HCT116 (cell line): ENCODE measurements around the gene RNF145. TPM values are rescaled to one million over a fixed set of nuclear protein-coding genes. Genes with fewer than 3 reads are reported as not detected.

ENCODE experiments used
- ATAC-seq: fragments of 200-7000 bp; cut with Tn5 transposase; 2 replicates; pipeline ENCODE4 v1.9.1; 2020; ENCODE audit warnings: mild to moderate bottlenecking, moderate library complexity
- BruUV-seq: library from RNA; stranded (reverse); fragments of 400-500 nt; replicated peaks from 2 replicates; lab custom pipeline; 2021; lab: Mats Ljungman, UMichigan
- CTCF ChIA-PET: fragments of 300-600 bp; sonication (Branson Sonifier 250); formaldehyde crosslinking; loops from one replicate; lab custom pipeline; 2021; ENCODE audit warnings: antibody characterized with exemption; lab: Charles Lee
- POLR2A ChIA-PET: fragments of 300-600, 350-600 bp; sonication (Branson Sonifier 250); formaldehyde crosslinking; loops from one replicate; lab custom pipeline; 2021; ENCODE audit warnings: antibody characterized with exemption; lab: Charles Lee
- RAD21 ChIA-PET, 2 experiments: fragments of 300-600 bp; sonication (Branson Sonifier 250); formaldehyde crosslinking; loops; one replicate each; lab custom pipeline; 2023; ENCODE audit warnings: low total read pairs in 2 of 2; ENCODE audit not compliant: uncharacterized antibody in 2 of 2, unreplicated experiment in 2 of 2, low non-redundant PET in 1 of 2; lab: Charles Lee
- DNase-seq: peaks from one replicate; pipeline ENCODE4 v3.0.0-alpha.2; 2010; ENCODE audit warnings: low read depth, low spot score
- H2AFZ ChIP-seq: fragments of 200-600 bp; shearing (Covaris generic), sonication (generic); 2 replicates; pipeline ENCODE4 v1.6.1; 2017; ENCODE audit warnings: low read depth, mixed run types, mixed read lengths, antibody characterized with exemption, low read length; ENCODE audit not compliant: poor library complexity, severe bottlenecking
- H3K27ac ChIP-seq: 2 replicates; pipeline ENCODE4 v1.5.1; 2012; ENCODE audit warnings: low read depth, low read length
- H3K27me3 ChIP-seq: fragments of 200-600 bp; sonication (generic); 2 replicates; pipeline ENCODE4 v1.6.1; 2016; ENCODE audit warnings: mixed run types, low read length, mixed read lengths; ENCODE audit not compliant: insufficient read depth
- H3K36me3 ChIP-seq, 2 experiments: fragments of 200-500 bp in 1 of 2; fragments of 200-600 bp in 1 of 2; sonication (Bioruptor generic) in 1 of 2; sonication (generic) in 1 of 2; 2 replicates each; pipeline versions ENCODE4 v1.5.1 to v1.6.1; 2014 to 2016; ENCODE audit warnings: low read length in 2 of 2, inconsistent platforms in 1 of 2, mixed read lengths in 1 of 2, mixed run types in 1 of 2; ENCODE audit not compliant: insufficient read depth in 2 of 2, control insufficient read depth in 1 of 2
- H3K4me1 ChIP-seq, 2 experiments: fragments of 200-600 bp in 1 of 2; sonication (generic) in 1 of 2; 2 replicates each; pipeline versions ENCODE4 v1.5.1 to v1.6.1; 2012 to 2017; ENCODE audit warnings: low read length in 2 of 2, inconsistent platforms in 1 of 2, mild to moderate bottlenecking in 1 of 2, mixed read lengths in 1 of 2, mixed run types in 1 of 2, moderate library complexity in 1 of 2; ENCODE audit not compliant: insufficient read depth in 2 of 2, control insufficient read depth in 1 of 2
- H3K4me2 ChIP-seq: fragments of 200-600 bp; sonication (generic); 2 replicates; pipeline ENCODE4 v1.6.1; 2017; ENCODE audit warnings: mixed run types, low read length, mixed read lengths
- H3K4me3 ChIP-seq, 2 experiments: fragments of 200-600 bp in 1 of 2; sonication (generic) in 1 of 2; replicated peaks in 1 of 2; 2 replicates each; pipeline ENCODE4 v1.5.1; 2011 to 2016; ENCODE audit warnings: low read length in 2 of 2, control low read depth in 1 of 2, low read depth in 1 of 2, mild to moderate bottlenecking in 1 of 2, mixed read lengths in 1 of 2, mixed run types in 1 of 2
- H3K79me2 ChIP-seq: fragments of 200-600 bp; sonication (generic); 2 replicates; pipeline ENCODE4 v1.6.1; 2017; ENCODE audit warnings: mild to moderate bottlenecking, mixed run types, low read length, moderate library complexity, mixed read lengths; ENCODE audit not compliant: insufficient read depth
- H3K9ac ChIP-seq: fragments of 200-600 bp; sonication (generic); 2 replicates; pipeline ENCODE4 v1.6.1; 2016; ENCODE audit warnings: low read length, mixed read lengths
- H3K9me2 ChIP-seq: fragments of 200-600 bp; sonication (generic), shearing (Covaris generic); 2 replicates; pipeline ENCODE4 v1.6.1; 2017; ENCODE audit warnings: mixed run types, mild to moderate bottlenecking, moderate library complexity; ENCODE audit not compliant: insufficient read depth
- H3K9me3 ChIP-seq, 2 experiments: fragments of 200-500 bp in 1 of 2; fragments of 200-600 bp in 1 of 2; sonication (Bioruptor generic) in 1 of 2; sonication (generic) in 1 of 2; 2 replicates each; pipeline ENCODE4 v1.6.1; 2014 to 2017; ENCODE audit warnings: low read length in 2 of 2, mixed read lengths in 2 of 2, inconsistent platforms in 1 of 2, low read depth in 1 of 2, mild to moderate bottlenecking in 1 of 2, mixed run types in 1 of 2, moderate library complexity in 1 of 2; ENCODE audit not compliant: control insufficient read depth in 1 of 2, insufficient read depth in 1 of 2
- H4K20me1 ChIP-seq: fragments of 200-600 bp; sonication (generic), shearing (Covaris generic); 2 replicates; pipeline ENCODE4 v1.6.1; 2017; ENCODE audit warnings: mixed run types, mild to moderate bottlenecking, moderate library complexity; ENCODE audit not compliant: insufficient read depth
- CEBPB ChIP-seq: IDR thresholded peaks from 2 replicates; pipeline ENCODE4 v1.6.1; 2012; ENCODE audit warnings: low read depth
- ELF1 ChIP-seq: IDR thresholded peaks from 2 replicates; pipeline ENCODE4 v1.6.1; 2012; ENCODE audit warnings: low read depth, borderline replicate concordance
- EZH2 ChIP-seq: fragments of 200-600 bp; sonication (generic); IDR thresholded peaks from 2 replicates; pipeline ENCODE4 v1.6.1; 2017; ENCODE audit warnings: antibody characterized with exemption, mixed run types
- EZH2phosphoT487 ChIP-seq: fragments of 200-600 bp; IDR thresholded peaks from 2 replicates; pipeline ENCODE4 v1.6.1; 2018; ENCODE audit warnings: antibody characterized with exemption, borderline replicate concordance
- POLR2A ChIP-seq: IDR thresholded peaks from 2 replicates; pipeline ENCODE4 v1.7.0; 2011; ENCODE audit warnings: borderline replicate concordance; ENCODE audit not compliant: insufficient read depth, insufficient read length; ENCODE audit errors: extremely low read depth
- SP1 ChIP-seq: IDR thresholded peaks from 2 replicates; pipeline ENCODE4 v1.6.1; 2012; ENCODE audit warnings: low read depth
- TCF7L2 ChIP-seq: IDR thresholded peaks from 2 replicates; pipeline ENCODE4 v1.7.0; 2011; ENCODE audit warnings: borderline replicate concordance, inconsistent platforms; ENCODE audit not compliant: insufficient read depth, insufficient read length; ENCODE audit errors: extremely low read depth
- ZFX ChIP-seq: fragments of 450-650 bp; IDR thresholded peaks from 2 replicates; pipeline ENCODE4 v1.6.1; 2017
- ZNF274 ChIP-seq: fragments of 200-500 bp; sonication (Bioruptor generic); IDR thresholded peaks from 2 replicates; pipeline ENCODE4 v1.6.1; 2014; ENCODE audit warnings: mild to moderate bottlenecking, low read depth, low read length, inconsistent platforms
- intact Hi-C: fragments of 100-400 bp; cut with micrococcal nuclease; formaldehyde crosslinking; loops from 2 replicates; pipeline ENCODE4 v1.10.0; 2022
- total RNA-seq: library from RNA; stranded (reverse); gene quantifications from one replicate; pipeline ENCODE4 v1.2.1, GENCODE V29; 2021; ENCODE audit not compliant: unreplicated experiment
- TF ChIP-seq, protein P1 (sequence below), 3 experiments: fragments of 200-600 bp in 1 of 3; sonication (generic) in 1 of 3; IDR thresholded peaks in 2 of 3; conservative IDR thresholded peaks in 1 of 3; 2 replicates each; pipeline ENCODE4 v1.5.1; 2012 to 2017; ENCODE audit warnings: low read depth in 2 of 3, low read length in 2 of 3, antibody characterized with exemption in 1 of 3, borderline replicate concordance in 1 of 3, control low read depth in 1 of 3, mild to moderate bottlenecking in 1 of 3, mixed read lengths in 1 of 3, mixed run types in 1 of 3, moderate library complexity in 1 of 3; ENCODE audit not compliant: insufficient read depth in 1 of 3
- TF ChIP-seq, protein P2 (sequence below): IDR thresholded peaks from 2 replicates; pipeline ENCODE4 v1.6.1; 2011; ENCODE audit warnings: mild to moderate bottlenecking, low read length, moderate library complexity; ENCODE audit not compliant: insufficient replicate concordance; ENCODE audit errors: extremely low read depth

RNF145 gene
- total RNA-seq, 1 experiment from 2014 or later, result 60.6 TPM

DNA sequence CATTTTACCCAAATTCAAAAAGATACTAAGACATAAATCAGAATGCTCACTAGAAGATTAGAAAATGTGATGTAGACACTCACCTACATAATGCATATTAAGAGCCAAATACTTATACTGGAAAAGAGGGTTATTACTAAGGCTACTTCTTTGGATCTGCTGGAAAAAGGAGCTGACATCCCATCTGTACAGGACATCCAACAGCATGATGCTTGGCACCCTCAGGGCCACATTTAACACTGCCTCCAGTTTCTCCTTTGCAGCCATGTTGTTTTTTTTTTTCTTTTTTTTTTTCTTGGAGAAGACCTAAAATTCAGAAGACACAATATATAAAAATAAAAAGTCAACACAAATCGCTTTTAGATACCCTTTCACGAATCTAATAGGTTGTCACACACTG, 6.0 kb downstream of the RNF145 start:
- DNase-seq, result no peak
- no peaks in the 10 kb centered on the region for H3K9me2 ChIP-seq
- H3K4me2 ChIP-seq, result no peak overlapping the region
- H3K9ac ChIP-seq, result no peak overlapping the region
- no peaks in the 10 kb centered on the region for H3K9me3 ChIP-seq
- intact Hi-C loops, result no loop called here
- H3K27ac ChIP-seq, result no peak overlapping the region
- H2AFZ ChIP-seq, result no peak overlapping the region
- peaks cover 100% of the 10 kb centered on the region for H3K79me2 ChIP-seq
- CTCF ChIA-PET, result no interaction called here
- TF ChIP-seq, protein P1, sequence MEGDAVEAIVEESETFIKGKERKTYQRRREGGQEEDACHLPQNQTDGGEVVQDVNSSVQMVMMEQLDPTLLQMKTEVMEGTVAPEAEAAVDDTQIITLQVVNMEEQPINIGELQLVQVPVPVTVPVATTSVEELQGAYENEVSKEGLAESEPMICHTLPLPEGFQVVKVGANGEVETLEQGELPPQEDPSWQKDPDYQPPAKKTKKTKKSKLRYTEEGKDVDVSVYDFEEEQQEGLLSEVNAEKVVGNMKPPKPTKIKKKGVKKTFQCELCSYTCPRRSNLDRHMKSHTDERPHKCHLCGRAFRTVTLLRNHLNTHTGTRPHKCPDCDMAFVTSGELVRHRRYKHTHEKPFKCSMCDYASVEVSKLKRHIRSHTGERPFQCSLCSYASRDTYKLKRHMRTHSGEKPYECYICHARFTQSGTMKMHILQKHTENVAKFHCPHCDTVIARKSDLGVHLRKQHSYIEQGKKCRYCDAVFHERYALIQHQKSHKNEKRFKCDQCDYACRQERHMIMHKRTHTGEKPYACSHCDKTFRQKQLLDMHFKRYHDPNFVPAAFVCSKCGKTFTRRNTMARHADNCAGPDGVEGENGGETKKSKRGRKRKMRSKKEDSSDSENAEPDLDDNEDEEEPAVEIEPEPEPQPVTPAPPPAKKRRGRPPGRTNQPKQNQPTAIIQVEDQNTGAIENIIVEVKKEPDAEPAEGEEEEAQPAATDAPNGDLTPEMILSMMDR (IDR thresholded peaks at IDR 0.05 in 2 of 3, conservative IDR thresholded peaks at IDR 0.05 in 1 of 3; ENCODE audit: borderline replicate concordance in 1 of 3, insufficient read depth in 1 of 3, low read depth in 2 of 3, low read length in 2 of 3), result no peak
- TF ChIP-seq EZH2phosphoT487, result no peak
- TF ChIP-seq ELF1, result no peak
- no peak for TF ChIP-seq ZFX
- no peak for TF ChIP-seq POLR2A
- no peak for TF ChIP-seq SP1
- TF ChIP-seq, protein P2, sequence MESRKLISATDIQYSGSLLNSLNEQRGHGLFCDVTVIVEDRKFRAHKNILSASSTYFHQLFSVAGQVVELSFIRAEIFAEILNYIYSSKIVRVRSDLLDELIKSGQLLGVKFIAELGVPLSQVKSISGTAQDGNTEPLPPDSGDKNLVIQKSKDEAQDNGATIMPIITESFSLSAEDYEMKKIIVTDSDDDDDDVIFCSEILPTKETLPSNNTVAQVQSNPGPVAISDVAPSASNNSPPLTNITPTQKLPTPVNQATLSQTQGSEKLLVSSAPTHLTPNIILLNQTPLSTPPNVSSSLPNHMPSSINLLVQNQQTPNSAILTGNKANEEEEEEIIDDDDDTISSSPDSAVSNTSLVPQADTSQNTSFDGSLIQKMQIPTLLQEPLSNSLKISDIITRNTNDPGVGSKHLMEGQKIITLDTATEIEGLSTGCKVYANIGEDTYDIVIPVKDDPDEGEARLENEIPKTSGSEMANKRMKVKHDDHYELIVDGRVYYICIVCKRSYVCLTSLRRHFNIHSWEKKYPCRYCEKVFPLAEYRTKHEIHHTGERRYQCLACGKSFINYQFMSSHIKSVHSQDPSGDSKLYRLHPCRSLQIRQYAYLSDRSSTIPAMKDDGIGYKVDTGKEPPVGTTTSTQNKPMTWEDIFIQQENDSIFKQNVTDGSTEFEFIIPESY, result no peak
- TF ChIP-seq EZH2, result no peak
- TF ChIP-seq ZNF274, result no peak
- no peak for TF ChIP-seq TCF7L2
- TF ChIP-seq CEBPB, result no peak
- peaks cover 7 to 14% of the 10 kb centered on the region in 2 experiments; a peak in 3 of 4 replicates for H3K4me1 ChIP-seq
- peaks cover 4 to 6% of the 10 kb centered on the region in 2 experiments; a peak in 2 of 4 replicates for H3K36me3 ChIP-seq
- ATAC-seq, result no peak
- peaks cover 14% of the 10 kb centered on the region; the same call in 1 of the 2 replicates for H4K20me1 ChIP-seq
- RAD21 ChIA-PET, result no interaction called here
- no peaks in the 10 kb centered on the region for H3K27me3 ChIP-seq
- no TSS peak for BruUV-seq
- POLR2A ChIA-PET, result no interaction called here
- H3K4me3 ChIP-seq, result no peak overlapping the region
